Medulla oblongata (tissue), 1 donor: ENCODE data around the gene CARD19.
"Not testable (repeated sequence)": the region's sequence is repeated elsewhere in the genome, so short reads cannot be mapped to it uniquely, and the experiment has no call there.

Source experiments
- DNase-seq: peaks from one replicate; pipeline ENCODE4 v3.0.0-alpha.2; 2015; ENCODE audit errors: extremely low spot score

Gene CARD19

GRCh38 chr9:93107151-93107824, 11.3 kb downstream of the CARD19 start:
- no peak for DNase-seq

- no peak for DNase-seq
Measured at GRCh38 chr9:93107825-93108161, 11.8 kb downstream of the CARD19 start.

- DNase-seq = no peak
Measured at GRCh38 chr9:93108291-93109041, 12.4 kb downstream of the CARD19 start.

- DNase-seq = no peak
Measured at GRCh38 chr9:93110311-93110855, 14.4 kb downstream of the CARD19 start.

GRCh38 chr9:93111001-93111370, 15.0 kb downstream of the CARD19 start:
- DNase-seq = no peak

- no peak for DNase-seq
Measured at GRCh38 chr9:93111371-93112115, 15.5 kb downstream of the CARD19 start.

GRCh38 chr9:93112116-93112863, 16.3 kb downstream of the CARD19 start:
- no peak for DNase-seq

GRCh38 chr9:93112864-93113389, 16.9 kb downstream of the CARD19 start:
- DNase-seq = no peak

- no peak for DNase-seq
Measured at GRCh38 chr9:93114169-93114983, 18.4 kb downstream of the CARD19 start.

GRCh38 chr9:93114984-93115335, 18.9 kb downstream of the CARD19 start:
- DNase-seq = no peak

- DNase-seq = no peak
Measured at GRCh38 chr9:93115486-93116071, 19.6 kb downstream of the CARD19 start.

GRCh38 chr9:93116072-93116961, 20.3 kb downstream of the CARD19 start:
- peak; percentile 85 for DNase-seq

- DNase-seq = not testable (repeated sequence)
Measured at GRCh38 chr9:93117521-93117920, 21.5 kb downstream of the CARD19 start.

GRCh38 chr9:93117924-93118862, 22.2 kb downstream of the CARD19 start:
- no peak for DNase-seq

- no peak for DNase-seq
Measured at GRCh38 chr9:93118863-93119702, 23.1 kb downstream of the CARD19 start.

GRCh38 chr9:93119703-93119952, 23.6 kb downstream of the CARD19 start:
- DNase-seq = no peak
